ENCODE data around the gene IL1RL2.

DNA sequence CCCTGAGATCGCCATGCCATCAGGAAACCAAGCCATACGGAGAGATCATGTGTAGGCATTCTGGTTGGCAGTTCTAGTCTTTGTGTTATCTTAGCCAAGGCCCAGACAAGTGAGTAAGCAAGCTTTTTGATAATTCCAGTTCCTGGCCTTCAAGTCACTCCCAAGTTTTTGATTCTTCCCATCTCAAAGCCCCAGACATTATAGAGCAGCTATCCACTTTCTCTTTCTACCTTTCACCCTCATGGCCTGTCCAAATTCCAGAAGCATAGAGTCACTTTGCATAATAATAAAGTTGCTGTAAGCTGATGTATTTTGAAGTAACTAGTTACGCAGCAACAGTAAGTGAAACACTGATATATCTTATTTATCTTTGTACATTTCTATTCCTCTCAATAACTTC, 97.8 kb downstream of the IL1RL2 start:
- TF ChIP-seq SIN3A (IDR thresholded peaks at IDR 0.05; ENCODE audit: borderline replicate concordance, insufficient read depth, low read length), result no peak
- no peak for TF ChIP-seq REST (IDR thresholded peaks at IDR 0.05; ENCODE audit: insufficient read depth in 1 of 2, low read depth in 2 of 2, low read length in 2 of 2)
- TF ChIP-seq POLR2AphosphoS5 (IDR thresholded peaks at IDR 0.05; ENCODE audit: low read depth, low read length), result no peak
- TF ChIP-seq TAF1 (IDR thresholded peaks at IDR 0.05; ENCODE audit: borderline replicate concordance, insufficient read depth, low read length), result no peak
- no peak for TF ChIP-seq FOXP2 (optimal IDR thresholded peaks at IDR 0.05; ENCODE audit: borderline replicate concordance, extremely low read depth, extremely low read length, insufficient read depth)

Measured in PFSK-1 (cell line).